ENCODE measurements around the gene IPO5. TPM values are rescaled to one million over a fixed set of nuclear protein-coding genes. Genes with fewer than 3 reads are reported as not detected.

The IPO5 gene
- total and polyA plus RNA-seq, 2 of the 8 experiments (the other 6 are each of a cell fraction or from before 2014, with no cell fraction given): 143 to 410 TPM

DNA sequence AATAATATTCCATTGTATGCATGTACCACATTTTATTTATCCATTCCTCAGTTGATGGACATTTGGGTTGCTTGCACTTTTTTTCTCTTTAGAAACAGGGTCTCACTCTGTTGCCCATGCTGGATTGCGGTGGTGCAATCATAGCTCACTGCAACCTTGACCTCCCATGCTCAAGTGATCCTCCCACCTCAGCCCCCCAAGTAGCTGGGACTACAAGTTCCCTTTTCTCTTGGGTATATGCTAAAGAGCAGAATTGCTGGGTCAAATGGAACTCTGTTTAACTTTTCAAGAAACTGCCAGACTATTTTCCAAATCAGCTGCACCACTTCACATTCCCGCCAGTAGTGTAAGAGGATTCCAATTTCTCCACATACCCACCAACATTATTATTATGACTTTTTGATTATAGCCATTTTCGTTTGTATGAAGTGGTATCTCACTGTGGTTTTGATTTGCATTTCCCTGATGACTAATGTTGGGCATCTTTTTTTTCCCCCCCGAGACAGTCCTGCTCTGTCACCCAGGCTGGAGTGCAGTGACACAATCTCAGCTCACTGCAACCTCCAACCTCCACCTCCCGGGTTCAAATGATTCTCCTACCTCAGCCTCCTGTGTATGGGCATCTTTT, 7.6 kb upstream of the IPO5 start:
- Histone ChIP-seq H3K36me3 (ENCODE audit: control insufficient read depth in 2 of 4, insufficient read depth in 4 of 4, low read length in 3 of 4) (no peaks in the 10 kb centered on the region), H3K9me3 (ENCODE audit: insufficient read depth in 2 of 2, low read depth in 1 of 2, low read length in 1 of 2) (peaks cover 0 to 4% of the 10 kb centered on the region in 2 experiments; a peak in 1 of 4 replicates), H2BK20ac (ENCODE audit: low read length) (no peak overlapping the region), H3K4me3 (ENCODE audit: extremely low read depth in 1 of 4, insufficient read depth in 2 of 4, low read depth in 3 of 4, low read length in 4 of 4) (no peak overlapping the region), H3K23ac (ENCODE audit: insufficient read length) (no peak overlapping the region), H3K56ac (replicated peaks; ENCODE audit: insufficient read length, low read depth, low read length) (no peak overlapping the region), H3K4me1 (replicated peaks in 1 of 4; ENCODE audit: control insufficient read depth in 3 of 4, insufficient read depth in 4 of 4, low read length in 3 of 4) (no peaks in the 10 kb centered on the region), H4K20me1 (replicated peaks in 1 of 2; ENCODE audit: control insufficient read depth in 1 of 2, insufficient read depth in 2 of 2, low read length in 2 of 2) (no peaks in the 10 kb centered on the region), H2BK15ac (ENCODE audit: low read length) (no peak overlapping the region), H3K27me3 (replicated peaks in 1 of 4; ENCODE audit: control insufficient read depth in 3 of 4, extremely low read depth in 1 of 4, insufficient read depth in 3 of 4, low read length in 3 of 4) (no peaks in the 10 kb centered on the region), H3K14ac (ENCODE audit: insufficient read length) (no peak overlapping the region), H3K18ac (ENCODE audit: extremely low read depth, low read length) (no peak overlapping the region), H3K27ac (ENCODE audit: low read depth, low read length) (no peak overlapping the region), H2BK5ac (ENCODE audit: low read depth, low read length) (no peak overlapping the region), H2BK120ac (replicated peaks; ENCODE audit: low read depth, low read length) (no peak overlapping the region), H3K79me1 (ENCODE audit: low read depth, low read length) (no peaks in the 10 kb centered on the region), H3K79me2 (ENCODE audit: control insufficient read depth in 1 of 2, insufficient read depth in 2 of 2, low read length in 2 of 2) (no peaks in the 10 kb centered on the region), H3K9ac (replicated peaks in 1 of 4; ENCODE audit: extremely low read depth in 1 of 4, low read depth in 3 of 4, low read length in 3 of 4) (no peak overlapping the region), H2BK12ac (ENCODE audit: low read depth, low read length) (no peak overlapping the region), H3K4ac (replicated peaks; ENCODE audit: insufficient read length, low read depth, low read length) (no peak overlapping the region), H2AK5ac (ENCODE audit: low read depth, low read length) (no peak overlapping the region), H4K91ac (replicated peaks; ENCODE audit: insufficient read length, low read length) (no peak overlapping the region), H3K4me2 (ENCODE audit: insufficient read depth in 1 of 2, low read depth in 2 of 2, low read length in 2 of 2) (no peak overlapping the region), H3K23me2 (ENCODE audit: low read depth, low read length) (no peaks in the 10 kb centered on the region), H2AFZ (ENCODE audit: low read length) (no peak overlapping the region), H4K5ac (ENCODE audit: insufficient read length, low read depth, low read length) (no peak overlapping the region), H4K8ac (ENCODE audit: extremely low read depth, insufficient read depth, low read length) (no peak overlapping the region)
- DNase-seq (ENCODE audit: low read depth in 1 of 2, low spot score in 2 of 2) (no peak), FAIRE-seq (no peak)
- POLR2A ChIA-PET (ENCODE audit: partially characterized antibody): interaction anchor here (1.4 kb wide), 1 partner anchor 33 kb away, joined by 3 read pairs; no protein-coding TSS in a partner anchor
- CTCF ChIA-PET (ENCODE audit: partially characterized antibody): interaction anchor here (1.7 kb wide), 1 partner anchor 89 kb away, joined by 3 read pairs; no protein-coding TSS in a partner anchor
- WGBS, 2 experiments (ENCODE audit: extremely low coverage in 1 of 2, insufficient coverage in 1 of 2, insufficient read length in 1 of 2, insufficient replicate concordance in 2 of 2, low coverage in 1 of 2, low lambda C conversion rate in 2 of 2, missing lambda C conversion rate in 1 of 2): 93% methylated on average over 5 of the region's 5 CpGs; no CpG with 5 or more reads in 1 of the 2 experiments
- TF ChIP-seq GABPA (IDR thresholded peaks at IDR 0.05; ENCODE audit: borderline replicate concordance, insufficient read depth, low read length) (no peak), CTBP2 (IDR thresholded peaks at IDR 0.05; ENCODE audit: borderline replicate concordance, insufficient read depth, insufficient read length, low read length) (no peak), PHF8 (conservative IDR thresholded peaks at IDR 0.05; ENCODE audit: low read depth, low read length) (no peak), CEBPB (IDR thresholded peaks at IDR 0.05; ENCODE audit: low read depth, low read length) (no peak), NRF1 (IDR thresholded peaks at IDR 0.05; ENCODE audit: low read depth, low read length) (no peak), CBX8 (IDR thresholded peaks at IDR 0.05; ENCODE audit: borderline replicate concordance, low read depth, low read length) (no peak), MAFK (IDR thresholded peaks at IDR 0.05; ENCODE audit: low read depth, low read length) (no peak), ASH2L (IDR thresholded peaks at IDR 0.05; ENCODE audit: low read length) (no peak), TEAD4 (IDR thresholded peaks at IDR 0.05; ENCODE audit: low read depth, low read length) (no peak), NANOG (IDR thresholded peaks at IDR 0.05; ENCODE audit: insufficient read depth, low read depth, low read length, poor library complexity, severe bottlenecking) (no peak), BACH1 (IDR thresholded peaks at IDR 0.05; ENCODE audit: low read length) (no peak), CREB1 (IDR thresholded peaks at IDR 0.05) (no peak)
- TF ChIP-seq, protein P1, sequence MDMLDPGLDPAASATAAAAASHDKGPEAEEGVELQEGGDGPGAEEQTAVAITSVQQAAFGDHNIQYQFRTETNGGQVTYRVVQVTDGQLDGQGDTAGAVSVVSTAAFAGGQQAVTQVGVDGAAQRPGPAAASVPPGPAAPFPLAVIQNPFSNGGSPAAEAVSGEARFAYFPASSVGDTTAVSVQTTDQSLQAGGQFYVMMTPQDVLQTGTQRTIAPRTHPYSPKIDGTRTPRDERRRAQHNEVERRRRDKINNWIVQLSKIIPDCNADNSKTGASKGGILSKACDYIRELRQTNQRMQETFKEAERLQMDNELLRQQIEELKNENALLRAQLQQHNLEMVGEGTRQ (IDR thresholded peaks at IDR 0.05; ENCODE audit: low read length): no peak
